GM06990 (cell line): ENCODE measurements around the gene PTCHD4.
"Not testable (repeated sequence)": the region's sequence is repeated elsewhere in the genome, so short reads cannot be mapped to it uniquely, and the experiment has no call there.

Experiments used
- DNase-seq: peaks from one replicate; pipeline ENCODE4 v3.0.0-alpha.2; 2011; ENCODE audit not compliant: insufficient read length; ENCODE audit errors: extremely low read depth
- H3K27me3 ChIP-seq: replicated peaks from 2 replicates; pipeline ENCODE4 v1.6.0; 2011; ENCODE audit warnings: low read length; ENCODE audit not compliant: control insufficient read depth, insufficient read depth
- H3K36me3 ChIP-seq: 2 replicates; pipeline ENCODE4 v1.5.1; 2011; ENCODE audit warnings: low read length; ENCODE audit not compliant: control insufficient read depth, insufficient read depth
- H3K4me3 ChIP-seq: replicated peaks from 2 replicates; pipeline ENCODE4 v1.5.1; 2011; ENCODE audit warnings: low read depth, mild to moderate bottlenecking, control low read depth, low read length
- CTCF ChIP-seq: IDR thresholded peaks from 2 replicates; pipeline ENCODE4 v1.5.1; 2011; ENCODE audit warnings: low read length, control low read depth, mild to moderate bottlenecking, inconsistent platforms; ENCODE audit not compliant: insufficient read depth, poor library complexity, severe bottlenecking

PTCHD4 gene

GRCh38 chr6:48139818-48140614 is 29.0 kb upstream of the PTCHD4 start:
- no peaks in the 10 kb centered on the region; the same call in 1 of the 2 replicates for H3K27me3 ChIP-seq
- no peak for DNase-seq
- no peak for TF ChIP-seq CTCF
- H3K4me3 ChIP-seq, result no peak overlapping the region
- no peaks in the 10 kb centered on the region for H3K36me3 ChIP-seq

GRCh38 chr6:48136856-48137255 is 25.9 kb upstream of the PTCHD4 start:
- Histone ChIP-seq H3K27me3 (no peaks in the 10 kb centered on the region; the same call in 1 of the 2 replicates), H3K4me3 (no peak overlapping the region), H3K36me3 (no peaks in the 10 kb centered on the region)
- TF ChIP-seq CTCF, result no peak
- DNase-seq, result no peak

GRCh38 chr6:48135323-48136084 is 24.5 kb upstream of the PTCHD4 start:
- Histone ChIP-seq H3K36me3 (no peaks in the 10 kb centered on the region), H3K4me3 (no peak overlapping the region), H3K27me3 (no peaks in the 10 kb centered on the region; the same call in 1 of the 2 replicates)
- DNase-seq, result no peak
- no peak for TF ChIP-seq CTCF

GRCh38 chr6:48134246-48134645 is 23.2 kb upstream of the PTCHD4 start:
- no peaks in the 10 kb centered on the region; the same call in 1 of the 2 replicates for H3K27me3 ChIP-seq
- TF ChIP-seq CTCF, result no peak
- no peak for DNase-seq

GRCh38 chr6:48123601-48124000 is 12.6 kb upstream of the PTCHD4 start:
- no peaks in the 10 kb centered on the region for H3K36me3 ChIP-seq
- TF ChIP-seq CTCF, result no peak
- no peak for DNase-seq

More at GRCh38 chr6:48134246-48134645, 23.2 kb upstream of the PTCHD4 start:
- Histone ChIP-seq H3K36me3 (no peaks in the 10 kb centered on the region), H3K4me3 (no peak overlapping the region)

GRCh38 chr6:48121983-48122749 is 11.2 kb upstream of the PTCHD4 start:
- DNase-seq, H3K36me3 ChIP-seq, H3K27me3 ChIP-seq, H3K4me3 ChIP-seq: not testable (repeated sequence)

More at GRCh38 chr6:48123601-48124000, 12.6 kb upstream of the PTCHD4 start:
- Histone ChIP-seq H3K4me3 (no peak overlapping the region), H3K27me3 (no peaks in the 10 kb centered on the region)
